ENCODE results near the gene KCNJ16.

DNA sequence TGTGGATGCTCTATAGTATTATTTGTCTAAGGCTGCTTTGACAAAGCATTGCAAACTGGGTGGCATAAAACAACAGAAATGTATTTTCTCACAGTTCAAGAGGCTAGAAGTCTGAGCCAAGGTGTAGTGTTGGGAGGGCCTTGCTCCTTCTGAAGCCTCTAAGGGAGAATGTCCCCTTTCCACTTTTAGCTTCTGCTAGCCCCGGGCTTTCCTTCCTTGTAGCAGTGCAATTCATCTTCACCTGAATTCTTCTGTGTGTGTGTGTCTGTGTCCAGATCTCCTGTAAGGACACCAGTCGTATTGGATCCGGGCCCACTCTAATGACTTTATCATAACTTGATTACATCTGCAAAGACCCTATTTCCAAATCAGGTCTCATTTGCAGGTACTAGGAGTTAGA, 18.1 kb downstream of the KCNJ16 start:
- TF ChIP-seq POLR2A (IDR thresholded peaks at IDR 0.05) = no peak
- TF ChIP-seq, protein P1, sequence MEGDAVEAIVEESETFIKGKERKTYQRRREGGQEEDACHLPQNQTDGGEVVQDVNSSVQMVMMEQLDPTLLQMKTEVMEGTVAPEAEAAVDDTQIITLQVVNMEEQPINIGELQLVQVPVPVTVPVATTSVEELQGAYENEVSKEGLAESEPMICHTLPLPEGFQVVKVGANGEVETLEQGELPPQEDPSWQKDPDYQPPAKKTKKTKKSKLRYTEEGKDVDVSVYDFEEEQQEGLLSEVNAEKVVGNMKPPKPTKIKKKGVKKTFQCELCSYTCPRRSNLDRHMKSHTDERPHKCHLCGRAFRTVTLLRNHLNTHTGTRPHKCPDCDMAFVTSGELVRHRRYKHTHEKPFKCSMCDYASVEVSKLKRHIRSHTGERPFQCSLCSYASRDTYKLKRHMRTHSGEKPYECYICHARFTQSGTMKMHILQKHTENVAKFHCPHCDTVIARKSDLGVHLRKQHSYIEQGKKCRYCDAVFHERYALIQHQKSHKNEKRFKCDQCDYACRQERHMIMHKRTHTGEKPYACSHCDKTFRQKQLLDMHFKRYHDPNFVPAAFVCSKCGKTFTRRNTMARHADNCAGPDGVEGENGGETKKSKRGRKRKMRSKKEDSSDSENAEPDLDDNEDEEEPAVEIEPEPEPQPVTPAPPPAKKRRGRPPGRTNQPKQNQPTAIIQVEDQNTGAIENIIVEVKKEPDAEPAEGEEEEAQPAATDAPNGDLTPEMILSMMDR (IDR thresholded peaks at IDR 0.05) = no peak
